ENCODE data around the gene SEC14L2. TPM values are rescaled to one million over a fixed set of nuclear protein-coding genes. Genes with fewer than 3 reads are reported as not detected.

SEC14L2 gene
- total RNA-seq, 1 experiment from 2014 or later = 8.2 TPM

DNA sequence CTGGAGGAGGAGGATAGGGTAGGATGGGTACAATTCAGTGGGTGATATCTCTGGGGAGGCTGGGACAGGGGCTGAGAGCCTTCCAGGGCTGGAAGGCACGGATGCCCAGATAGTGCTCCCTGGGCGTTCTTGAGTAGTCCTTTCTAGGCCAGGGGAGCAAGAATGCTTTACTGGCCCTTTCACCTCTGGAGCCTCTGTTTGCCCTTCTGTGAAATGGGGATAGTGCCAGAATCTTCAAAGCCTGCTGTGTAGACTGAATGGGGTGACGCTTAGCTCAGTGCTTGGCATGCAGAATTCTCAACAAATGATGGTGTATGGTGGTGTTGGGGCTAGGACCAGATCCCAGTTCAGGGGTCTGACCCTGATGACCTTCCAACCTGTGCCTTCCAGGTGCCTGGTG is 36.4 kb downstream of the SEC14L2 start:
- H3K27ac Mint-ChIP-seq = no peak overlapping the region; a peak in 1 of 7 replicates
- H3K56ac ChIP-seq (ENCODE audit: insufficient read length, low read depth, low read length) = no peak overlapping the region
- no peaks in the 10 kb centered on the region for H3K27me3 ChIP-seq (ENCODE audit: insufficient read depth, low read length)
- H3K18ac ChIP-seq (ENCODE audit: insufficient read length, low read depth, low read length) = no peak overlapping the region
- H3K4me1 ChIP-seq (ENCODE audit: insufficient read depth, low read length) = no peaks in the 10 kb centered on the region
- no peak overlapping the region for H2BK120ac ChIP-seq (ENCODE audit: low read depth, low read length, poor library complexity, severe bottlenecking)
- H3K23me2 ChIP-seq (ENCODE audit: insufficient read length, low read depth, low read length, poor library complexity, severe bottlenecking) = no peaks in the 10 kb centered on the region
- no peak overlapping the region for H3K14ac ChIP-seq (ENCODE audit: insufficient read depth, low read length)
- no peak overlapping the region for H4K8ac ChIP-seq (replicated peaks; ENCODE audit: insufficient read length, low read depth, low read length)
- no peak overlapping the region; a peak in 1 of 5 replicates for H3K4me3 Mint-ChIP-seq
- no peak overlapping the region for H2AFZ ChIP-seq (ENCODE audit: low read length)
- no CpG with 5 or more reads among the region's 3 CpGs for whole genome bisulfite sequencing (ENCODE audit: extremely low coverage, insufficient read length, low lambda C conversion rate)
- H2AK5ac ChIP-seq (ENCODE audit: insufficient read length, low read length) = no peak overlapping the region
- no peak overlapping the region for H3T11ph ChIP-seq (ENCODE audit: low read length)
- no peak overlapping the region for H3K4ac ChIP-seq (ENCODE audit: low read depth, low read length)
- no peak overlapping the region for H3K27ac ChIP-seq (ENCODE audit: insufficient read length, low read depth, low read length)
- H3K79me1 ChIP-seq (ENCODE audit: insufficient read depth, low read depth, low read length, poor library complexity, severe bottlenecking) = no peaks in the 10 kb centered on the region
- no peak overlapping the region for H3K4me2 ChIP-seq (ENCODE audit: insufficient read depth, insufficient read length, low read length)
- H3K9me3 ChIP-seq (ENCODE audit: control insufficient read depth, low read depth, low read length) = no peaks in the 10 kb centered on the region
- no peak overlapping the region for H2BK15ac ChIP-seq (ENCODE audit: low read depth, low read length)
- H3K79me2 ChIP-seq (ENCODE audit: insufficient read depth, low read length) = no peaks in the 10 kb centered on the region
- peaks cover 3% of the 10 kb centered on the region for H3K27me3 Mint-ChIP-seq (ENCODE audit: low read depth)
- no peak for DNase-seq
- H3K9ac ChIP-seq (ENCODE audit: extremely low read depth, insufficient read length, low read length) = no peak overlapping the region
- H3K36me3 Mint-ChIP-seq (ENCODE audit: insufficient read depth in 1 of 3, low read depth in 3 of 3) = peaks cover 3 to 11% (median 6%) of the 10 kb centered on the region in 3 experiments; a peak in 6 of 7 replicates
- no peaks in the 10 kb centered on the region; a peak in 1 of 5 replicates for H3K9me3 Mint-ChIP-seq
- peaks cover 11 to 14% of the 10 kb centered on the region in 2 experiments for H3K4me1 Mint-ChIP-seq
- no peak overlapping the region for H4K91ac ChIP-seq (ENCODE audit: insufficient read length, low read depth, low read length)
- H2BK20ac ChIP-seq (ENCODE audit: low read depth, low read length, poor library complexity, severe bottlenecking) = no peak overlapping the region
- H4K5ac ChIP-seq (ENCODE audit: insufficient read length, low read depth, low read length) = no peak overlapping the region
- H4K20me1 ChIP-seq (ENCODE audit: control insufficient read depth, insufficient read depth, insufficient read length) = no peaks in the 10 kb centered on the region
- H2BK12ac ChIP-seq (ENCODE audit: insufficient read length, low read depth, low read length) = no peak overlapping the region
- no peak overlapping the region for H3K23ac ChIP-seq (ENCODE audit: insufficient read length, low read depth, low read length)
- TF ChIP-seq, protein P1, sequence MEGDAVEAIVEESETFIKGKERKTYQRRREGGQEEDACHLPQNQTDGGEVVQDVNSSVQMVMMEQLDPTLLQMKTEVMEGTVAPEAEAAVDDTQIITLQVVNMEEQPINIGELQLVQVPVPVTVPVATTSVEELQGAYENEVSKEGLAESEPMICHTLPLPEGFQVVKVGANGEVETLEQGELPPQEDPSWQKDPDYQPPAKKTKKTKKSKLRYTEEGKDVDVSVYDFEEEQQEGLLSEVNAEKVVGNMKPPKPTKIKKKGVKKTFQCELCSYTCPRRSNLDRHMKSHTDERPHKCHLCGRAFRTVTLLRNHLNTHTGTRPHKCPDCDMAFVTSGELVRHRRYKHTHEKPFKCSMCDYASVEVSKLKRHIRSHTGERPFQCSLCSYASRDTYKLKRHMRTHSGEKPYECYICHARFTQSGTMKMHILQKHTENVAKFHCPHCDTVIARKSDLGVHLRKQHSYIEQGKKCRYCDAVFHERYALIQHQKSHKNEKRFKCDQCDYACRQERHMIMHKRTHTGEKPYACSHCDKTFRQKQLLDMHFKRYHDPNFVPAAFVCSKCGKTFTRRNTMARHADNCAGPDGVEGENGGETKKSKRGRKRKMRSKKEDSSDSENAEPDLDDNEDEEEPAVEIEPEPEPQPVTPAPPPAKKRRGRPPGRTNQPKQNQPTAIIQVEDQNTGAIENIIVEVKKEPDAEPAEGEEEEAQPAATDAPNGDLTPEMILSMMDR (conservative IDR thresholded peaks at IDR 0.05) = no peak
- H2BK5ac ChIP-seq (ENCODE audit: insufficient read length, low read length) = no peak overlapping the region
